NCI-H526 treated with DMSO at 0.1 percent for 48 hours (cell line): Measurements from ENCODE around the gene PRR15.
A peak's percentile ranks its signal among the peaks of the same experiment; 100 is the strongest.

ENCODE experiments used
- DNase-seq: peaks from one replicate; lab custom pipeline; 2025; lab: John Stamatoyannopoulos, UW

PRR15 gene

GRCh38 chr7:29609162-29610037 is 45.8 kb downstream of the PRR15 start:
- peak; percentile 50 for DNase-seq

- DNase-seq, result no peak
These were observed 46.5 kb downstream of the PRR15 start for GRCh38 chr7:29610086-29610485.

GRCh38 chr7:29611941-29612544 is 48.4 kb downstream of the PRR15 start:
- no peak for DNase-seq

- no peak for DNase-seq
These were observed 49.0 kb downstream of the PRR15 start for GRCh38 chr7:29612596-29612995.

GRCh38 chr7:29613100-29613499 is 49.5 kb downstream of the PRR15 start:
- no peak for DNase-seq

GRCh38 chr7:29614229-29614628 is 50.6 kb downstream of the PRR15 start:
- DNase-seq, result no peak
